Occipital lobe (tissue), 2 donors: ENCODE data around the gene HELZ. TPM values are rescaled to one million over a fixed set of nuclear protein-coding genes. Genes with fewer than 3 reads are reported as not detected.
"Not testable (repeated sequence)": the region's sequence is repeated elsewhere in the genome, so short reads cannot be mapped to it uniquely, and the experiment has no call there.

Experiments used
- DNase-seq: peaks from one replicate; lab custom pipeline; 2025; lab: John Stamatoyannopoulos, UW
- total RNA-seq: library from RNA; depleted of rRNA; stranded (reverse); fragments of >200 nt; gene quantifications from one replicate; pipeline ENCODE4 v1.2.3, GENCODE V29; 2014

Gene HELZ
- total RNA-seq, 1 donor from 2014 or later = 58.0 TPM

GRCh38 chr17:67121316-67121891 lies 123.6 kb downstream of the HELZ start:
- DNase-seq = no peak

GRCh38 chr17:67119102-67119501 lies 125.9 kb downstream of the HELZ start:
- DNase-seq = no peak

GRCh38 chr17:67116045-67116575 lies 128.9 kb downstream of the HELZ start:
- no peak for DNase-seq

GRCh38 chr17:67115401-67115800 lies 129.6 kb downstream of the HELZ start:
- DNase-seq = no peak

- no peak for DNase-seq
Measured at GRCh38 chr17:67113486-67113885, 131.5 kb downstream of the HELZ start.

- no peak for DNase-seq
Measured at GRCh38 chr17:67111808-67112207, 133.2 kb downstream of the HELZ start.

- no peak for DNase-seq
Measured at GRCh38 chr17:67111327-67111726, 133.7 kb downstream of the HELZ start.

GRCh38 chr17:67110619-67111018 lies 134.4 kb downstream of the HELZ start:
- no peak for DNase-seq

- peak; percentile 13 for DNase-seq
Measured at GRCh38 chr17:67109111-67109510, 135.9 kb downstream of the HELZ start.

GRCh38 chr17:67107811-67108775 lies 136.9 kb downstream of the HELZ start:
- no peak for DNase-seq

- DNase-seq = no peak
Measured at GRCh38 chr17:67107171-67107570, 137.8 kb downstream of the HELZ start.

GRCh38 chr17:67105213-67105612 lies 139.8 kb downstream of the HELZ start:
- DNase-seq = no peak

GRCh38 chr17:67104641-67105040 lies 140.4 kb downstream of the HELZ start:
- DNase-seq = not testable (repeated sequence)

GRCh38 chr17:67098006-67098405 lies 147.0 kb downstream of the HELZ start:
- no peak for DNase-seq

- DNase-seq = no peak
Measured at GRCh38 chr17:67096609-67097008, 148.4 kb downstream of the HELZ start.

GRCh38 chr17:67095803-67096202 lies 149.2 kb downstream of the HELZ start:
- DNase-seq = no peak

GRCh38 chr17:67095291-67095690 lies 149.7 kb downstream of the HELZ start:
- not testable (repeated sequence) for DNase-seq

- no peak for DNase-seq
Measured at GRCh38 chr17:67093348-67093747, 151.6 kb downstream of the HELZ start.

GRCh38 chr17:67092710-67093109 lies 152.3 kb downstream of the HELZ start:
- not testable (repeated sequence) for DNase-seq

- no peak for DNase-seq
Measured at GRCh38 chr17:67092291-67092690, 152.7 kb downstream of the HELZ start.

- DNase-seq = no peak
Measured at GRCh38 chr17:67090341-67090740, 154.7 kb downstream of the HELZ start.

GRCh38 chr17:67088639-67089038 lies 156.4 kb downstream of the HELZ start:
- no peak for DNase-seq

- no peak for DNase-seq
Measured at GRCh38 chr17:67085406-67085805, 159.6 kb downstream of the HELZ start.
